Mononuclear cell (primary cell): Measurements from ENCODE around the gene IP6K2. TPM values are rescaled to one million over a fixed set of nuclear protein-coding genes. Genes with fewer than 3 reads are reported as not detected.

Source experiments
- H3K27me3 ChIP-seq: 2 replicates; pipeline ENCODE4 v1.6.0; 2011; ENCODE audit warnings: low read length, control low read depth; ENCODE audit not compliant: insufficient read depth
- H3K4me1 ChIP-seq: 2 replicates; pipeline ENCODE4 v1.5.1; 2011; ENCODE audit warnings: mild to moderate bottlenecking, low read length, control low read depth; ENCODE audit not compliant: insufficient read depth
- H3K4me3 ChIP-seq: 2 replicates; pipeline ENCODE4 v1.5.1; 2011; ENCODE audit warnings: mild to moderate bottlenecking, low read length, moderate library complexity
- H3K9me3 ChIP-seq: 2 replicates; pipeline ENCODE4 v1.5.1; 2011; ENCODE audit warnings: low read depth, mild to moderate bottlenecking, control low read depth, low read length
- total RNA-seq: library from RNA; depleted of rRNA; stranded (reverse); fragments of >200 nt; gene quantifications from one replicate; pipeline ENCODE4 v1.2.3, GENCODE V29; 2012

Gene IP6K2
- total RNA-seq, 1 donor: 92.5 TPM

DNA sequence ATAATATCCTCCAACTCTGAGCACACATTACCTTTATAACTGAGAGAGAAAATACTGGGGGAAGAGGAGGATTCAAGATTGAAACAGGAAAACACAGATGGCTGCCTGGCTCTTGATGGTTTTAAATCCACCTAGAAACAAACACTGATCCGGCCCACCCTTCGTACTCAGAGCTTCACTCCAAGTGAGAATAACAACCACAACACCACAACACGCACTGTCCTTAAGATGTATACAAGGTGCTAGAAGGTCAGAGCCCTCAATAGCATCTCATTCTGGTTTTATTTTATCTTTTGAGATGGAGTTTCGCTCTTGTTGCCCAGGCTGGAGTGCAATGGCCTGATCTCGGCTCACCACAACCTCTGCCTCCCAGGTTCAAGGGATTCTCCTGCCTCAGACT lies 9.9 kb downstream of the IP6K2 start:
- H3K4me1 ChIP-seq: peaks cover 24% of the 10 kb centered on the region

DNA sequence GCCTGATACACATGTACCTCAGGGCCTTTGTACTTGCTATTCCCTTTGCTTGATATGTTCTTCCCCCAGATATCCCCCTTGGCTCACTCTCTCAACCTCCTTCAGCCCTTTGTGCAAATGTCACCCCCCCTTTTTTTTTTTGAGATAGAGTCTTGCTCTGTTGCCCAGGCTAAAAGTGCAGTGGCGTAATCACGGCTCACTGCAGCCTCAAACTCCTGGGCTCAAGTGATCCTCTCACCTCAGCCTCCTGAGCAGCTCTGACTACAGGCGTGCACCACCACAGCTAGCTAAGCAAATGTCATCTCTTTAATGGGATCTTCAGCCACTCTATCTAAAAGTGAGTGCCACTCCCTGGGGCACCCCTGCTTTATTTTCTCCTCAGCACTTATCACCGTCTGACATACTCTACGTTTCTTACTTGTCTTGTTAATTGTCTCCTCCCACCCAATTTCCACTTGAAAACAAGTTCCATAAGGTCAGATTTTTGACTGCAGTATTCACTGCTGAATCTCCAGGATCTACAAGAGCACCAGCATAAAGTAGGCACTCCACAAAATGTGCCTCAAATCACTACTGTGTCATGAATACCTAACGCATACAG lies 14.6 kb downstream of the IP6K2 start:
- Histone ChIP-seq H3K4me1 (peaks cover 4% of the 10 kb centered on the region), H3K9me3 (no peaks in the 10 kb centered on the region), H3K4me3 (no peak overlapping the region), H3K27me3 (no peaks in the 10 kb centered on the region)

More for the DNA sequence above, 9.9 kb downstream of the IP6K2 start:
- Histone ChIP-seq H3K4me3 (no peak overlapping the region), H3K9me3 (no peaks in the 10 kb centered on the region), H3K27me3 (no peaks in the 10 kb centered on the region)

DNA sequence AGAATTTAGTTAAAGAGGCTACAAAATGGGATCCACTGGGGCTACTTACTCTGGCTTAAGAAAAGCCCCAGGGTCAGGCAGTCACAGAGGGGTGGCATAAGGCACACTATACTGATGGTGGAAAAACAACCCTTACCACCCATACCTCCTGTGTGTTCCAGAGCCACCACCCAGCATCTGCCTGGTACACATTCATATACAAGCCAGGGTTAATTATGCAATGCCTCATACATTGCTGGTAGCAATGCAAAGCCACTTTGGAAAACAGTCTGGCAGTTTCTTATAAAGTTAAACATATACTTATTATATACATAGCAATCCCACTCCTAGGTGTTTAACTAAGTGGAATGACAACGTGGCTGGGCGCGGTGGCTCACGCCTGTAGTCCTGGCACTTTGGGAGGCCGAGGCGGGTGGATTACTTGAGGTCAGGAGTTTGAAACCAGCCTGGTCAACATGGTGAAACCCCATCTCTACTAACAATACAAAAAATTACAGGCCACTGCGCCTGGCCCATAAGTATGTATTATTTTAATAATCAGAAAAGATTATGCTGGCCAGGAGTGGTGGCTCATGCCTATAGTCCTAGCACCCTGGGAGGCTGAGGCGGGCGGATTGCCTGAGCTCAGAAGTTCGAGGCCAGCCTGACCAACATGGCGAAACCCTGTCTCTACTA lies 16.2 kb downstream of the IP6K2 start:
- Histone ChIP-seq H3K4me3 (no peak overlapping the region), H3K27me3 (no peaks in the 10 kb centered on the region), H3K4me1 (no peaks in the 10 kb centered on the region), H3K9me3 (no peaks in the 10 kb centered on the region)

DNA sequence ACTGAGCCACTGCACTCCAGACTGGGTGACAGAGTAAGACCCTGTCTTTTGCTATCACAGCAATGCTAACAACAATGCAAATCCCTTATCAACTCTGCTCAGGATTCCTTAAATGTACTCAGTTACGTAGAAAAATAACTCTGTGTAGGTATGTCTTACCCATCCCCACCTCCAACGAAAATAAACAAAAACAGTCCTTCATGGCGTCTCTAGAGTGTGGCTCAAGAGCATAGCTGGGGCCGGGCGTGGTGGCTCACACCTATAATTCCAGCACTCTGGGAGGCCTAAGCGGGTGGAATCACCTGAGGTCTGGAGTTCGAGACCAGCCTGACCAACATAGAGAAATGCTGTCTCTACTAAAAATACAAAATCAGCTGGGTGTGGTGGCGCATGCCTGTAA lies 18.1 kb downstream of the IP6K2 start:
- no peaks in the 10 kb centered on the region for H3K9me3 ChIP-seq
- H3K4me1 ChIP-seq: no peaks in the 10 kb centered on the region
- H3K4me3 ChIP-seq: no peak overlapping the region

DNA sequence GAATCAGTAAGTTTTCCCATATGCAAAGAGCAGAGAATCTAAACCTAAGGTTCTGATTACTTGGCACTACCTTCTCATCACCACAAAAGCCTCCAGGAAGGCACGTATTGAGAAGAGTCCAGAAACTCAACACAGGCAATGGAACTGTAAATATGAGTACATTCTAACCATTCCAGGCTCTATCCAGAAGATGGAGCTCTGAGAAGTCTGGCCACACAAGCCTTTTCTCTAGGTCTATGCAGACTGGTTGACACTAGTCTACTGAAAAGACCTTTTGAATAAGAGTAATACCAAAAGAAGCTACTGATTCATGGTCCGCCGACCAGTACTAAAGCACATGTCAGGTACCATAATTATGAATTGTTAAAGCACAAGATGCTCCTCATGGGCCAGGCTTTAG lies 19.1 kb downstream of the IP6K2 start:
- H3K4me1 ChIP-seq: no peaks in the 10 kb centered on the region
- no peaks in the 10 kb centered on the region for H3K9me3 ChIP-seq
- H3K4me3 ChIP-seq: no peak overlapping the region
- no peaks in the 10 kb centered on the region for H3K27me3 ChIP-seq

More for the DNA sequence above, 18.1 kb downstream of the IP6K2 start:
- no peaks in the 10 kb centered on the region for H3K27me3 ChIP-seq

DNA sequence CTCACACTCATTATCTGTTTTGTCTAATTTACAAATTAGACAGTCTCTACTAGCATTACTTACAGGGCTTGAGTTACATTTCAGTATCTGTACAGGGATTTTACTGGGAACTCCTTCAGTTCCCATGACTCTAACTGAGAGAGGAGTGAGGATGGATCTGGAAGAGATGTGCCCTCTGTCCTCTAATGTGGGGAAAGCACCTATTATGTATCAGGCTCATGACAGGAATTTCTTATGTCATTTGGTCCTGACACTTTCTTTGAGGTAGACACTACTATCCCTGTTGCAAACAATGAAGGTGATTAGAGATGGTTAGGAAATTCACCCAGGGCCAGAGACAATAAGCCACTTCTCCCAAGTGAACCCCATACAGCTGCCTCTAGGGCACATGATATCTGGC lies 20.4 kb downstream of the IP6K2 start:
- no peak overlapping the region for H3K4me3 ChIP-seq
- H3K4me1 ChIP-seq: no peaks in the 10 kb centered on the region
- H3K9me3 ChIP-seq: no peaks in the 10 kb centered on the region
- H3K27me3 ChIP-seq: no peaks in the 10 kb centered on the region

DNA sequence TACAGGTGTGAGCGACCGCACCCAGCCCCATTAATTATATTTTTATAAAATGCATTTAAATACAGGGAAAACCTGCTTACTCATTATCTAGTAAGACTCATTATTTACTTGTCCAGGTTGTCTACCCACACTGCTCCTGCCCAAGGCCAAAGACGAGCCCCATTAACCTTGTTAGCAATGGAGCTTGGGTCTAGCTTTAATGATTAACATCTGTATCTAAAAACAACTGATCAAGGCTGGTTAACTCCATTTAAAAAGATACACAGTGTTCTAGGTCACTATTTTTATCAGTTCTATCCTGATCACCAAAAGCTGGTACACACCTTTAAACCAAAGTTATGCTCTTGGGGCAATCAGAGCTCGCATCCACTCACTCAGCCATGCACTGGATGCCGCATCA lies 20.9 kb downstream of the IP6K2 start:
- no peaks in the 10 kb centered on the region for H3K9me3 ChIP-seq
- no peak overlapping the region for H3K4me3 ChIP-seq
- H3K4me1 ChIP-seq: no peaks in the 10 kb centered on the region
- H3K27me3 ChIP-seq: no peaks in the 10 kb centered on the region

DNA sequence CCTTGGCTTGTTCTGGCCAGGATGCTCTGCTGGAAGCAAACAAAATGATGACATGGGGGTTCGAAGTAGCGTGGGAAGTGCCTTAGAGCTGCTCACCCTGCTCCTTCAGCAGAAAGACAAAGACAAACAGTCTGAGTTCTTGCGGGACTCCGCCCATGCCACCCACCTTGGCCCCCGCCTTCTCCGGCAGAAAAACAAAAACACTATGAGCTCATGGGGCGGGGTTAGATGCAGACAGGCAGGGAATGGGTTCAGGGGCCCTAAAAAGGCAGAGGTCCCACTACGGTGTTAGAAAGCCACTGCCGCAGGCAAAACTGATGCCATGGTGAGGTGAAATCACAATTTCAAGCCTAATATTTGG lies 21.6 kb downstream of the IP6K2 start:
- Histone ChIP-seq H3K9me3 (no peaks in the 10 kb centered on the region), H3K27me3 (no peaks in the 10 kb centered on the region), H3K4me1 (no peaks in the 10 kb centered on the region), H3K4me3 (no peak overlapping the region)

DNA sequence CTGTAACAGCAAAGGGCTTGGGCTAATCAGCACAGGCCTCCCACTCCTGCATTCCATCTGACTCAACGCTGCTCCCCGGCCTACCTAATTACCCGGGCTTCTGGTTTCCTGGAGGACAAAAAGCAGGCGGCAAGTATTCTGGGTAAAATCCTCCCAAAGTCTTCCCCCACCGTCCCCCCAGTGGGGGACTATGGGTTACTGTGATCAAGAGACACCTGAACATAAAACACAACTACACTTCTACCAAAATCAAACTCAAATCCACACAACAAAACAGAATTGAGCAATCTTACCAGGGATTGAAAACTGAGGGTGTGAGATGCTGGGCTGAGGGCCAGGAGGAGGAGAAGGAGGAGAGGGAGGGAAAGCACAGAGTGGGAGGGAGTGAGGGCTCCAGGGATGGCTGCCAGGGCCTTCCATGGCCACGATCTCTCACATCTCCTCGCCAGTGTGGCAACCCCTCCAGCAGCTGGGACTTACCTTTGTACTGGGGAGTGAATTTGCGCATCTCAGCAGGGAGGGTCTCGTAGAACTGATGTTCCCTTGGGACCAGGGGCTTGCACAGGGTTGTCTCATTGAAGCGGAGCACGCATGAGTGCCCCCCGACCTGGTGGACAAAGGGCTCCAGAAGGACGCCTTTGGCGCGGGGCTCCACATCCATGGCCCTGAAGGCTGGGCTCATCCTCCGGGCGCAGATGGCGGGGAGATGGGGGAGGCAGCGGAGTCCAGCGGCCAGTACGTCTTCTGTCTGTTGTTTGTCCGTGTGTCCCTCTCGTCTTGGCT lies 22.2 kb downstream of the IP6K2 start:
- Histone ChIP-seq H3K9me3 (no peaks in the 10 kb centered on the region), H3K4me3 (no peak overlapping the region), H3K4me1 (no peaks in the 10 kb centered on the region), H3K27me3 (no peaks in the 10 kb centered on the region)

DNA sequence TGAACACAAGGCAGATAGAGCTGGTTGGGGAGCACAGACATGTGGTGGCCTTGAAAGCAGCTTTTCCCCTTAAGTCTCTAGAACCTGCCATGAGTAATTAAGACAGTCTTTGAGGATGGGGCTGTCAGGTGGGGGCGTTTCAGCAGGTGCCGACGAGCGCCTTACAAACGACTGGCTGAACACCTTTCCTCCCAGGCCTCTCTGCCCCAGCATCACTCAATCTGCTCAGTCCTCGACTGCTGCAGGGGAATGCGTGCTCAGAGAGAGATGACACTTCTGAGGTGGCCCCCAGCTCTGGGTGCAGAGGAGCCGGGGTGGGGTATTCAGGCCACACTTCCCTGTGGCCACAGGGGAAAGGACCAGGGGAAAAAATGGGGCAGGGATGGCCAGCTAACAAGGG lies 23.2 kb downstream of the IP6K2 start:
- no peaks in the 10 kb centered on the region for H3K4me1 ChIP-seq

DNA sequence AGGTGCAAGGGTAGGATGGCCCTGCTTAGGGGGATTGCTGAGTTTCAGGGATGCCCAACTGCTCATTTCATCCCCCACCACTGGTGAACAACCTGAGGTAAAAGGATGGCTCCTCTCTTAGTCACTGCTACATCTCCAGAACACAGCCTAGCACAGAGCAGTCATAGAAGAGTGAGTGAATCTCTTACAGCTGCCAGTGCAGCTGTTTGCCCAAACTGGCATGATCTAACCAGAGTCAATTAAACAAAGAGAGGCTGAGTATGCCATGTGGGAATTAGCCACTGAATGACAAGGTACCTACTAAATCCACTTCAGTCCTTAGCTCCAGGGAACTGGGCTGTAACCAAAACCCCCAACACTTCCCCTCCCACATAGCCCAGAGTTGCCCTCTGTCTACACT lies 24.5 kb downstream of the IP6K2 start:
- no peak overlapping the region for H3K4me3 ChIP-seq
- H3K27me3 ChIP-seq: no peaks in the 10 kb centered on the region
- H3K9me3 ChIP-seq: no peaks in the 10 kb centered on the region
- H3K4me1 ChIP-seq: no peaks in the 10 kb centered on the region

More for the DNA sequence above, 23.2 kb downstream of the IP6K2 start:
- Histone ChIP-seq H3K27me3 (no peaks in the 10 kb centered on the region), H3K4me3 (no peak overlapping the region), H3K9me3 (no peaks in the 10 kb centered on the region)

DNA sequence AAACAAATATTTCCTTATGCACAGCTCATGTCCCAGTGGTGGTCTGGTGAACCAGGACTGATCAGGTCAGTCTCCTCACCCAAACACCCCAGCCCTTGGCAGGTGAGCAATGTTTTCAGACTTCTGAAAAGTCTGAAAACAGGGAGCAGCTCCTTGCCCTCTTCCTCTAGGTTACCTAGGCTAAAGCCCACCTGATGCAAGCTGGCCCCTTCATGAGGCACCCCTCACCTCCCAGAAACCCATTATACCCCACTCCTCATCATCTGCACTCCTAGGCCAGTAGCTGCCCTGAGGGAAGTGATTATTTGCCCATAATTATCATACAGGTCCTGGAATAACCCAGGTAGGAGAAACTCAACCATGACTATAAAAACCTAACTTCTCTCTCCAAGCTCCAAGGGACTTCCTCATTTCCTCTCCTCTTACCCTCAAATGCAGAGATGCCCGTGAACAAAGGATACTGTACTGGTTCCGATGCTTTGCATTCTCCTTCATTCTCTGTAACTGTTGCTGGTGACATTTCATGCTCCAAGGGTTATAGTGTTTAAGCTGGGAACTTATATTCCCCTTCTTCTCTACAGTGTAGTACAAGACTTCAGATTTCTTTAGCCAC lies 26.1 kb downstream of the IP6K2 start:
- Histone ChIP-seq H3K27me3 (no peaks in the 10 kb centered on the region), H3K4me1 (peaks cover 8% of the 10 kb centered on the region), H3K9me3 (no peaks in the 10 kb centered on the region), H3K4me3 (no peak overlapping the region)

DNA sequence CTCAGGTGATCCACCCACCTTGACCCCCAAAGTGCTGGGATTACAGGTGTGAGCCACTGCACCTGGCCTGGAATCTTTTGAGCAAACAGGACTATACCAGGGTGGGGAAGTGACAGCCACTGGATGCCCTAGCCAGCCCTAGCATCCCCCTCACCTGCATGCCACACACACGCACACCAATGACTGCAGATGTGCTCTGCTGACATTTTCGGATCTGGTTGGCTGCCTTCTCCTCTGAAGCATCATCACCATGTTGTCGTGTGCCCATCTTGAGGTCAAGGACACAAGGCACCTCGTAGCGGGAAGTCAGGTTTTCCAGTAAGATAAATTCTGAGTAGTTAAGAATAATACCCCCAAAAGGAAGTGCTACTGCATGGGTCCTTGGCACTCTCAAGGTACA lies 27.6 kb downstream of the IP6K2 start:
- H3K27me3 ChIP-seq: no peaks in the 10 kb centered on the region
- H3K9me3 ChIP-seq: no peaks in the 10 kb centered on the region
- H3K4me3 ChIP-seq: no peak overlapping the region
- H3K4me1 ChIP-seq: peaks cover 19% of the 10 kb centered on the region

DNA sequence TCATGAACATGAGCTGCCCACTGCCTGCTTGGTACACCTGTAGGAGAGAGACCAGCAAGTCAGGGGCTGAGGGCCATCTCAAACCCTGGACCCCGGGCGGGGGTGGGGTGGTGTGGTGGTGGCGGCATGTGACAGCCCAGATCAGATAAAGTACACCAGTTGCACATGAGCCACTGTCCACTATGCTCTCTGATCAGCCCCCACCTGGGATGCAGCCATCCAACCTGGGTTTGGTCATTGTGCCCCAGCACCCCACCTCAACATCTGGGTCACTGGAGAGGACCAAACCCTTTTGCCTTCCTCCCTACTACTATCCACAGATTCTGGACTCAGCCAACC lies 28.3 kb downstream of the IP6K2 start:
- Histone ChIP-seq H3K4me3 (no peak overlapping the region), H3K9me3 (no peaks in the 10 kb centered on the region), H3K27me3 (no peaks in the 10 kb centered on the region), H3K4me1 (peaks cover 24% of the 10 kb centered on the region)

DNA sequence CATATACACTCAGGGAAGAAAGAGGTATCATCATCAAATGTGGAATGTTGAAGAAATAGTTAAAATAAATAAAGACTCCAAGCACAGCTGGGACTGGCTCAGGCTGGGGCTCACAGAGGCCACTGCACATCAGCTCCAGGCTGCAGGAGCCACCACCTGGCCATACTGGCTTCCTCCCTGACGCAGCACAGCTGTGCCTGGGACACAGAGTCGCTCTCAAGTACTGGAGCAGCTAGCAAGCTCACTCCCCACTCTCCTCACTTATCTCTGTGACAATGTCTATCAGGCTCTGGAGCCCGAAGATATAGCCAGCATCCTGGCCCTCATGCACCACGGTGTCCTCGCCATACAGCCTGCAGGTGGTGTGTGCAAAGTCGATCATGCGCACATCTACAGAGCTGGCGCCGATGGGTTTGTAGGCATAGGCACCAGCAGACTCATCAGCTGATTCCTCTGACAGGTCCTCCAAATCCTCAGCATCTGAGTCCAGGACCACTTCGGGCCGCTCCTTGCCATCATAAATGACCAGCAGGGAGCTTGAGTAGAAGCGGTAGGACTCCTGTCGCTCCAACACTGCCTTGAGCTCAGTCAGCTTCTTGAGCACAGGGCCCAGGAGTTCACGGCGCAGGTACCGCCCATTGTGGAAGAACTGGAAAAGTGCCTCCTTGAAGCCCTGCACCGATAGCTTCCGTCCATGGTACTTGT lies 28.8 kb downstream of the IP6K2 start:
- Histone ChIP-seq H3K9me3 (no peaks in the 10 kb centered on the region), H3K27me3 (no peaks in the 10 kb centered on the region), H3K4me1 (peaks cover 24% of the 10 kb centered on the region), H3K4me3 (no peak overlapping the region)
